Astrocyte (in vitro differentiated cells and primary cell): ENCODE data around the gene DGUOK. TPM values are rescaled to one million over a fixed set of nuclear protein-coding genes. Genes with fewer than 3 reads are reported as not detected.
A peak's percentile ranks its signal among the peaks of the same experiment; 100 is the strongest.

Experiments
- DNase-seq: peaks from one replicate; pipeline ENCODE4 v3.0.0-alpha.2; 2010; ENCODE audit warnings: low read depth
- FAIRE-seq: peaks from 2 replicates; lab custom pipeline; 2011; peaks lifted over from hg19 to GRCh38; lab: Jason Lieb, UNC
- H2AFZ ChIP-seq: 2 replicates; pipeline ENCODE4 v1.6.0; 2012; ENCODE audit warnings: low read depth, low read length, inconsistent platforms
- H3K27ac ChIP-seq: 2 replicates; pipeline ENCODE4 v1.5.1; 2011; ENCODE audit warnings: low read depth, low read length, inconsistent platforms
- H3K27me3 ChIP-seq: 2 replicates; pipeline ENCODE4 v1.6.0; 2011; ENCODE audit warnings: low read length, inconsistent platforms; ENCODE audit not compliant: insufficient read depth
- H3K36me3 ChIP-seq: 2 replicates; pipeline ENCODE4 v1.5.1; 2011; ENCODE audit warnings: low read length, inconsistent platforms; ENCODE audit not compliant: insufficient read depth
- H3K4me1 ChIP-seq: 2 replicates; pipeline ENCODE4 v1.5.1; 2011; ENCODE audit warnings: low read length, inconsistent platforms; ENCODE audit not compliant: insufficient read depth
- H3K4me2 ChIP-seq: 2 replicates; pipeline ENCODE4 v1.6.0; 2012; ENCODE audit warnings: low read length, inconsistent platforms
- H3K4me3 ChIP-seq: 2 replicates; pipeline ENCODE4 v1.5.1; 2011; ENCODE audit warnings: low read depth, mild to moderate bottlenecking, low read length, inconsistent platforms; ENCODE audit not compliant: insufficient read depth
- H3K79me2 ChIP-seq: 2 replicates; pipeline ENCODE4 v1.6.0; 2012; ENCODE audit warnings: mild to moderate bottlenecking, low read length, inconsistent platforms; ENCODE audit not compliant: insufficient read depth
- H3K9ac ChIP-seq: 2 replicates; pipeline ENCODE4 v1.6.0; 2012; ENCODE audit warnings: mild to moderate bottlenecking, low read length, inconsistent platforms
- H3K9me3 ChIP-seq: 2 replicates; pipeline ENCODE4 v1.5.1; 2012; ENCODE audit warnings: low read depth, mild to moderate bottlenecking, low read length, inconsistent platforms; ENCODE audit not compliant: insufficient read depth
- H4K20me1 ChIP-seq: 2 replicates; pipeline ENCODE4 v1.6.0; 2012; ENCODE audit warnings: low read length, inconsistent platforms; ENCODE audit not compliant: insufficient read depth
- H3K27ac Mint-ChIP-seq: one replicate; pipeline ENCODE4 v1.8.0; 2021; ENCODE audit warnings: mild to moderate bottlenecking, mixed read lengths; ENCODE audit not compliant: unreplicated experiment
- H3K27me3 Mint-ChIP-seq: one replicate; pipeline ENCODE4 v1.8.0; 2021; ENCODE audit warnings: low read depth, mixed read lengths; ENCODE audit not compliant: unreplicated experiment
- H3K36me3 Mint-ChIP-seq: one replicate; pipeline ENCODE4 v1.8.0; 2021; ENCODE audit warnings: low read depth, mixed read lengths; ENCODE audit not compliant: unreplicated experiment
- H3K4me1 Mint-ChIP-seq: one replicate; pipeline ENCODE4 v1.8.0; 2021; ENCODE audit warnings: low read depth, mixed read lengths; ENCODE audit not compliant: unreplicated experiment
- H3K4me3 Mint-ChIP-seq: one replicate; pipeline ENCODE4 v1.8.0; 2021; ENCODE audit warnings: mild to moderate bottlenecking, moderate library complexity, mixed read lengths; ENCODE audit not compliant: unreplicated experiment
- H3K9me3 Mint-ChIP-seq: one replicate; pipeline ENCODE4 v1.8.0; 2021; ENCODE audit warnings: mild to moderate bottlenecking, mixed read lengths; ENCODE audit not compliant: unreplicated experiment
- CTCF ChIP-seq: IDR thresholded peaks from 2 replicates; pipeline ENCODE4 v1.5.1; 2011; ENCODE audit warnings: low read depth, mild to moderate bottlenecking, inconsistent platforms, low read length, moderate library complexity; ENCODE audit not compliant: insufficient read depth
- EZH2 ChIP-seq: IDR thresholded peaks from 2 replicates; pipeline ENCODE4 v1.6.1; 2012; ENCODE audit warnings: mild to moderate bottlenecking, low read length, inconsistent platforms; ENCODE audit not compliant: insufficient read depth
- total RNA-seq: library from RNA; stranded (reverse); gene quantifications from 2 replicates; pipeline ENCODE4 v1.2.1, GENCODE V29; 2021

Gene DGUOK
- total RNA-seq, 1 donor from 2014 or later, result 84.8 TPM

- Mint-ChIP-seq H3K27me3 (peaks cover 6% of the 10 kb centered on the region), H3K9me3 (peaks cover 3% of the 10 kb centered on the region), H3K27ac (no peak overlapping the region), H3K4me3 (no peak overlapping the region), H3K36me3 (peaks cover 9% of the 10 kb centered on the region), H3K4me1 (no peaks in the 10 kb centered on the region)
- no peaks in the 10 kb centered on the region for H3K4me1 ChIP-seq
- FAIRE-seq (no peak), DNase-seq (no peak)
- H3K9me3 ChIP-seq, result no peaks in the 10 kb centered on the region
- no peak for TF ChIP-seq CTCF
- TF ChIP-seq EZH2, result no peak
- H3K36me3 ChIP-seq, result peaks cover 6% of the 10 kb centered on the region
- no peak overlapping the region for H3K4me2 ChIP-seq
- H4K20me1 ChIP-seq, result no peaks in the 10 kb centered on the region
- no peak overlapping the region for H3K4me3 ChIP-seq
- peaks cover 22% of the 10 kb centered on the region for H3K27me3 ChIP-seq
- H3K9ac ChIP-seq, result no peak overlapping the region
- no peaks in the 10 kb centered on the region for H3K79me2 ChIP-seq
- no peak overlapping the region for H2AFZ ChIP-seq
- no peak overlapping the region for H3K27ac ChIP-seq
These were observed 5.8 kb upstream of the DGUOK start for GRCh38 chr2:73920577-73921545.

- no peak for DNase-seq
- Mint-ChIP-seq H3K27ac (peak overlapping the region; percentile 75), H3K9me3 (peaks cover 3% of the 10 kb centered on the region), H3K4me1 (no peaks in the 10 kb centered on the region), H3K4me3 (no peak overlapping the region), H3K36me3 (peaks cover 6% of the 10 kb centered on the region), H3K27me3 (peaks cover 3% of the 10 kb centered on the region)
- Histone ChIP-seq H3K9me3 (no peaks in the 10 kb centered on the region), H4K20me1 (no peaks in the 10 kb centered on the region), H3K4me1 (no peaks in the 10 kb centered on the region), H3K4me3 (no peak overlapping the region), H3K27me3 (peaks cover 22% of the 10 kb centered on the region), H3K36me3 (peaks cover 6% of the 10 kb centered on the region), H2AFZ (no peak overlapping the region), H3K9ac (no peak overlapping the region), H3K4me2 (no peak overlapping the region), H3K79me2 (no peaks in the 10 kb centered on the region), H3K27ac (no peak overlapping the region)
- no peak for FAIRE-seq
- TF ChIP-seq CTCF (no peak), EZH2 (no peak)
These were observed 5.1 kb upstream of the DGUOK start for GRCh38 chr2:73921581-73921980.

- Histone ChIP-seq H3K9me3 (no peaks in the 10 kb centered on the region), H3K4me1 (peaks cover 2% of the 10 kb centered on the region), H3K4me3 (no peak overlapping the region), H3K27ac (no peak overlapping the region), H3K27me3 (peaks cover 15% of the 10 kb centered on the region), H3K36me3 (peaks cover under 1% of the 10 kb centered on the region), H2AFZ (no peak overlapping the region), H3K4me2 (no peak overlapping the region), H3K9ac (no peak overlapping the region), H4K20me1 (no peaks in the 10 kb centered on the region), H3K79me2 (peaks cover 10% of the 10 kb centered on the region)
- Mint-ChIP-seq H3K4me1 (peaks cover under 1% of the 10 kb centered on the region), H3K27me3 (peaks cover 3% of the 10 kb centered on the region), H3K4me3 (no peak overlapping the region), H3K9me3 (no peaks in the 10 kb centered on the region), H3K36me3 (peaks cover 6% of the 10 kb centered on the region), H3K27ac (no peak overlapping the region)
- DNase-seq, result no peak
- FAIRE-seq, result no peak
- TF ChIP-seq EZH2 (no peak), CTCF (no peak)
These were observed 4.0 kb upstream of the DGUOK start for GRCh38 chr2:73922681-73923080.
